GM10266 (cell line): ENCODE results near the gene NNT.
"Not testable (repeated sequence)": the region's sequence is repeated elsewhere in the genome, so short reads cannot be mapped to it uniquely, and the experiment has no call there.

Experiments used
- DNase-seq: peaks from one replicate; pipeline ENCODE4 v3.0.0; 2012; ENCODE audit errors: extremely low spot score
- CTCF ChIP-seq: IDR thresholded peaks from 2 replicates; pipeline ENCODE4 v1.5.1; 2012; ENCODE audit warnings: mild to moderate bottlenecking, low read depth; ENCODE audit not compliant: control insufficient read depth, insufficient read depth; ENCODE audit errors: missing control alignments

The NNT gene

GRCh38 chr5:43571237-43571636 lies 31.7 kb upstream of the NNT start:
- DNase-seq: no peak
- no peak for TF ChIP-seq CTCF

- no peak for TF ChIP-seq CTCF
Measured at GRCh38 chr5:43572357-43572756, 30.6 kb upstream of the NNT start.

GRCh38 chr5:43573058-43573457 lies 29.9 kb upstream of the NNT start:
- TF ChIP-seq CTCF: no peak
- no peak for DNase-seq

More at GRCh38 chr5:43572357-43572756, 30.6 kb upstream of the NNT start:
- no peak for DNase-seq

- DNase-seq: not testable (repeated sequence)
Measured at GRCh38 chr5:43580402-43581210, 22.4 kb upstream of the NNT start.

GRCh38 chr5:43581398-43581797 lies 21.6 kb upstream of the NNT start:
- no peak for TF ChIP-seq CTCF
- DNase-seq: no peak

GRCh38 chr5:43582082-43583005 lies 20.6 kb upstream of the NNT start:
- TF ChIP-seq CTCF: no peak
- DNase-seq: no peak

GRCh38 chr5:43583724-43584123 lies 19.3 kb upstream of the NNT start:
- no peak for DNase-seq
- no peak for TF ChIP-seq CTCF
